Lower lobe of right lung (tissue), 2 donors: ENCODE measurements around the gene CKB. TPM values are rescaled to one million over a fixed set of nuclear protein-coding genes. Genes with fewer than 3 reads are reported as not detected.

Experiments
- ATAC-seq, 2 donors: fragments of 200-7000 bp; cut with Tn5 transposase; one replicate each; pipeline ENCODE4 v1.9.1; 2020 to 2022; ENCODE audit warnings: mild to moderate bottlenecking in 2 of 2, moderate library complexity in 2 of 2
- DNase-seq: peaks from one replicate; pipeline ENCODE4 v3.0.0-alpha.2; 2020
- H3K27ac ChIP-seq: fragments of 200-600 bp; one replicate; pipeline ENCODE4 v1.8.0; 2022
- H3K27me3 ChIP-seq: fragments of 200-600 bp; one replicate; pipeline ENCODE4 v1.8.0; 2022; ENCODE audit warnings: low read depth
- H3K36me3 ChIP-seq: fragments of 200-600 bp; one replicate; pipeline ENCODE4 v1.8.0; 2022; ENCODE audit warnings: mild to moderate bottlenecking
- H3K4me1 ChIP-seq: fragments of 200-600 bp; one replicate; pipeline ENCODE4 v1.8.0; 2022
- H3K4me3 ChIP-seq: fragments of 200-600 bp; one replicate; pipeline ENCODE4 v1.8.0; 2022; ENCODE audit warnings: mild to moderate bottlenecking
- H3K9me3 ChIP-seq: fragments of 200-600 bp; one replicate; pipeline ENCODE4 v1.8.0; 2022
- intact Hi-C: fragments of 100-400 bp; cut with DNase I; formaldehyde crosslinking; loops from one replicate; pipeline ENCODE4 v1.11.0; 2022
- total RNA-seq: library from RNA; stranded (reverse); fragmentation: NEBNext Ultra II Directional; extraction: Animal tissue kit (Norgen Biotek cat#: 25700); gene quantifications from one replicate; pipeline ENCODE4 v1.2.1, GENCODE V29; 2021
- TF ChIP-seq, protein P1 (sequence below): fragments of 200-600 bp; IDR thresholded peaks from one replicate; pipeline ENCODE4 v1.8.0; 2022; ENCODE audit warnings: antibody characterized with exemption, mild to moderate bottlenecking
- donor health status: DM: no; HTN: yes; CAD: no; lungs with severe emphysema.

CKB gene
- total RNA-seq, 1 donor from 2014 or later = 115 TPM

DNA sequence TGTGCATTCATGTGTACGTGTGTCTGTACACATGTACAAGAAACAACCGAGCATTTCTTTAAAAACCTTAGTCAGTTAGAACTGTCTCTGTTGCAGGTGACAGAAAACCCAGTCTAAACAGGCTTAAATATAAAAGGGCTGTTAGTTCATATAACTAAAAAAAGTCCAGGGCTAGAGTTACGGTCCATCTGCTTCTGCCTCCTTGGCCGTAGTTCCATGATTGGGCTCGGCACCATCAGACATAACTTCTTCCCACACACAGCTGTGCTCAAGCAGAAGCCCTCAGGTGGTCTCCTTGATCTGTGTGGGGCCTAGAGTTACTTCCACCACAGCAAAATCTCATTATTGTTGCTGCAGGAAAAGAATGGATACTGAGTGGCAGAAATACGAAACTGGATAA lies 34.6 kb downstream of the CKB start:
- intact Hi-C loops = no loop called here
- Histone ChIP-seq H3K27ac (no peak overlapping the region), H3K27me3 (no peaks in the 10 kb centered on the region), H3K36me3 (peaks cover 94% of the 10 kb centered on the region), H3K4me1 (no peaks in the 10 kb centered on the region), H3K4me3 (no peak overlapping the region), H3K9me3 (no peaks in the 10 kb centered on the region)
- ATAC-seq (no peak), DNase-seq (no peak)
- TF ChIP-seq, protein P1, sequence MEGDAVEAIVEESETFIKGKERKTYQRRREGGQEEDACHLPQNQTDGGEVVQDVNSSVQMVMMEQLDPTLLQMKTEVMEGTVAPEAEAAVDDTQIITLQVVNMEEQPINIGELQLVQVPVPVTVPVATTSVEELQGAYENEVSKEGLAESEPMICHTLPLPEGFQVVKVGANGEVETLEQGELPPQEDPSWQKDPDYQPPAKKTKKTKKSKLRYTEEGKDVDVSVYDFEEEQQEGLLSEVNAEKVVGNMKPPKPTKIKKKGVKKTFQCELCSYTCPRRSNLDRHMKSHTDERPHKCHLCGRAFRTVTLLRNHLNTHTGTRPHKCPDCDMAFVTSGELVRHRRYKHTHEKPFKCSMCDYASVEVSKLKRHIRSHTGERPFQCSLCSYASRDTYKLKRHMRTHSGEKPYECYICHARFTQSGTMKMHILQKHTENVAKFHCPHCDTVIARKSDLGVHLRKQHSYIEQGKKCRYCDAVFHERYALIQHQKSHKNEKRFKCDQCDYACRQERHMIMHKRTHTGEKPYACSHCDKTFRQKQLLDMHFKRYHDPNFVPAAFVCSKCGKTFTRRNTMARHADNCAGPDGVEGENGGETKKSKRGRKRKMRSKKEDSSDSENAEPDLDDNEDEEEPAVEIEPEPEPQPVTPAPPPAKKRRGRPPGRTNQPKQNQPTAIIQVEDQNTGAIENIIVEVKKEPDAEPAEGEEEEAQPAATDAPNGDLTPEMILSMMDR = no peak

DNA sequence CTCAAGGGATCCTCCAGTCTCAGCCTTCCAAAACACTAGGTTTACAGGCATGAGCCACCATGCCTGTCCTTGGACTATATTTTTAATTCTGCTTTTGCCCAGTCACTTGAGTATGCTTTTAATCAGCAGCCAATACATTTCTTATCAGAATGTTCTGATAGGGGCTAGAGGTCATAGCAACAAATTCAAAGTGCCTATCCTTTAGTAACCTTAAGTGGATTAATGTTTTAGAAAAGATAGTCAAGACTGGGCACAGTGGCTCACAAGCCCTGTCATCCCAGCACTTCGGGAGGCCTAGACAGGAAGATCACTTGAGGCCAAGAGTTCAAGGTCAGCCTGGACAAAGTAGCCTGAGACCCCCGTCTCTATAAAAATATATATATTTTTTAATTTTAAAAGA lies 37.1 kb downstream of the CKB start:
- Histone ChIP-seq H3K4me3 (no peak overlapping the region), H3K36me3 (peaks cover 93% of the 10 kb centered on the region), H3K4me1 (no peaks in the 10 kb centered on the region), H3K27me3 (no peaks in the 10 kb centered on the region), H3K27ac (no peak overlapping the region), H3K9me3 (no peaks in the 10 kb centered on the region)
- DNase-seq (no peak), ATAC-seq (no peak)
- TF ChIP-seq, protein P1 = no peak
- intact Hi-C loops = no loop called here

DNA sequence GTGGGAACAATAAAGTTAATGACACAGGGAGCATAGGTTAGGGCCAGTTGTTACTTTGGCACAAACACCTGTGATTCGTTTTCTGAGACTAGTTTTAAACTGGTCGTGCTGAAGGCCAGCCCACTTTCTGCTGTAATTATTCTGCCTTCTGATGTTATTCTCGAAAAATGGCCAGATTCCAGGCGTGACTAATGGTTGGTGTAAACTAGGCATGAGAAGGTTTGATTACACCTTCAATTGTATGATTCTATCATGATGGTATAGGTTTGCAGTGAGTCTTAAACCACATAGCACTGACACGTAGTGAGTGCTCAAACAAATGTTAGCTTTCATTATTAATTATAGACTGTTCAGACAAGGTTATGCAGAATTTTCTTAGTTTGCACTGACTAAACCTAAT lies 39.0 kb downstream of the CKB start:
- no peak for DNase-seq
- intact Hi-C loops = no loop called here
- Histone ChIP-seq H3K36me3 (peaks cover 94% of the 10 kb centered on the region), H3K27ac (no peak overlapping the region), H3K9me3 (no peaks in the 10 kb centered on the region), H3K4me1 (no peaks in the 10 kb centered on the region), H3K4me3 (no peak overlapping the region), H3K27me3 (no peaks in the 10 kb centered on the region)
- TF ChIP-seq, protein P1 = no peak
- no peak for ATAC-seq

DNA sequence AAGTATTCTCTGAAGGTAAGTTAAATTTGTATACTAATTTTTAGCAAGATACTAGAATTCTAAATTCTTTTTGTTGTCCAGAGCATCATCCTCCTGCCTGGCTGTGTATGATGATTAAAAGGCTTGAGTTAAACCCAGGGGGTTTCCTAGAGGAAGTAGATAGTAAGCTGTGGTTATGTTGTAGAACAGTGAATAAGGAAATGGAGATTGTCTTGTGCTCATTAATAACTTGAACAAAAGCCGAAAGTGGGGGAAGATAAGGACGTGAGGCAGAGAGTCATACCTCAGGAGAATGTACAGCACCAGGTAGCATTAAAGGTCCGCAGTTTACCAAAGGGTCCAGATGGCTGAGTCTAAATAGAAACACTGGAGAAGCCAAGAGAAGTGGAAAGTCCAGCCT lies 42.0 kb downstream of the CKB start:
- H3K27me3 ChIP-seq = no peaks in the 10 kb centered on the region
- peaks cover 91% of the 10 kb centered on the region for H3K36me3 ChIP-seq
- ATAC-seq = no peak
- H3K27ac ChIP-seq = no peak overlapping the region
- intact Hi-C loops = no loop called here
- no peak for DNase-seq
- no peaks in the 10 kb centered on the region for H3K9me3 ChIP-seq
- TF ChIP-seq, protein P1 = no peak
- no peaks in the 10 kb centered on the region for H3K4me1 ChIP-seq
- H3K4me3 ChIP-seq = no peak overlapping the region

DNA sequence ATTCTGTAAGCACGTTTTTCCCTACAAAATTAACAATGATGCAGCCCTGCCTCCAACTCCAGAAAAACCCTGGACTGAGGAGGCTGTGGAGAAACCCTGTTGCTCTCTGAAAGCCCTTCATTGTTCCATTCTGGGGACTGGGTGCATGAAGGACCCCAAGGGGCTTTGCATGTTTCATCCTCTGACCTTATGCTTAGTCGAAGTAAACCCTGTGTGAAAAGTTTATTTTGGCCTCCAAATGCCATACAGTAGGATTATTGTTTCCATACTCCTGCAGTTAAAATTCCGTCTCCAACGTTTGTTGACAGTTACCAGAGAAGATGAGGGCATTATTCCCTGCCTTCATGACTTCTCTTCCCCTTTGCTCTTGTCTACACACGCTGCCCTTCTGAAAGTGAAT lies 46.0 kb downstream of the CKB start:
- Histone ChIP-seq H3K4me3 (no peak overlapping the region), H3K9me3 (no peaks in the 10 kb centered on the region), H3K27me3 (no peaks in the 10 kb centered on the region), H3K27ac (no peak overlapping the region), H3K4me1 (no peaks in the 10 kb centered on the region), H3K36me3 (peaks cover 95% of the 10 kb centered on the region)
- ATAC-seq (no peak), DNase-seq (no peak)
- intact Hi-C loops = no loop called here
- TF ChIP-seq, protein P1 = no peak

DNA sequence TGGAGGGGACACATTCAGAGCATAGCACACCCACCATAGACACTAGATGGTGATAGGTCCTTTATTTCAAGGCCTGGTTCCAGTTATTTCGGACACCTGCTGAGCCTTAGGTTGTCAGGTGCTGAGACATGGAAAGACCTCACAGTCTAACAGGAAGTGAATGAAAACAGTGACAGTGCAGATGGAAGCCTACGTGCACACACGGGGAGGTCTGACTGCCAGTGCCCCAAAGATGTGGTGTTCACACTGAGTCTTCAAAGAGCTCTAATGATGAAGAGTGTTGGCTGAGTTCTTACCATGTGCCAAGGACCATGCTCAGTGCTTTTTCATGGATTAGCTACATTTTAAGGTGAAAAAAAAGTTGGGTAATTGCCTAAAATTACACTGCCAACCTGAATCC lies 46.6 kb downstream of the CKB start:
- intact Hi-C loops = no loop called here
- Histone ChIP-seq H3K9me3 (no peaks in the 10 kb centered on the region), H3K4me1 (no peaks in the 10 kb centered on the region), H3K27ac (no peak overlapping the region), H3K27me3 (no peaks in the 10 kb centered on the region), H3K4me3 (no peak overlapping the region), H3K36me3 (peaks cover 96% of the 10 kb centered on the region)
- TF ChIP-seq, protein P1 = no peak
- ATAC-seq (no peak), DNase-seq (no peak)
